WTC11 (cell line): ENCODE data around the gene OR52E5. TPM values are rescaled to one million over a fixed set of nuclear protein-coding genes. Genes with fewer than 3 reads are reported as not detected.

ENCODE experiments used
- ATAC-seq: fragments of 200-7000 bp; cut with Tn5 transposase; 2 replicates; pipeline ENCODE4 v1.10.0; 2021; ENCODE audit warnings: mild to moderate bottlenecking, moderate library complexity
- CTCF ChIA-PET: fragments of 300-600 bp; sonication (Branson Sonifier 250); formaldehyde crosslinking; loops from one replicate; lab custom pipeline; 2021; ENCODE audit warnings: antibody characterized with exemption; lab: Charles Lee
- POLR2A ChIA-PET: fragments of 350-600 bp; sonication (Branson Sonifier 250); formaldehyde crosslinking; loops from one replicate; lab custom pipeline; 2021; ENCODE audit warnings: antibody characterized with exemption; lab: Charles Lee
- DNase-seq: peaks from one replicate; pipeline ENCODE4 v3.0.0; 2021; ENCODE audit warnings: low spot score
- H3K27ac Mint-ChIP-seq: 2 replicates; pipeline ENCODE4 v1.8.0; 2021; ENCODE audit warnings: mixed read lengths
- H3K27me3 Mint-ChIP-seq: 2 replicates; pipeline ENCODE4 v1.8.0; 2021; ENCODE audit warnings: low read depth, mild to moderate bottlenecking, moderate library complexity, mixed read lengths
- H3K36me3 Mint-ChIP-seq: 2 replicates; pipeline ENCODE4 v1.8.0; 2021; ENCODE audit warnings: mixed read lengths
- H3K4me1 Mint-ChIP-seq: 2 replicates; pipeline ENCODE4 v1.8.0; 2022; ENCODE audit warnings: mixed read lengths
- H3K4me3 Mint-ChIP-seq: 2 replicates; pipeline ENCODE4 v1.8.0; 2021; ENCODE audit warnings: mild to moderate bottlenecking, moderate library complexity, mixed read lengths
- H3K9me3 Mint-ChIP-seq: 2 replicates; pipeline ENCODE4 v1.8.0; 2021; ENCODE audit warnings: mixed read lengths
- CREM ChIP-seq: sonication (generic); formaldehyde crosslinking; IDR thresholded peaks from 2 replicates; pipeline ENCODE4 v1.8.1; 2022; ENCODE audit warnings: mild to moderate bottlenecking, missing genetic modification reagents, moderate library complexity
- FOXJ3 ChIP-seq: sonication (generic); formaldehyde crosslinking; IDR thresholded peaks from 2 replicates; pipeline ENCODE4 v1.9.0; 2021; ENCODE audit warnings: missing genetic modification reagents, mild to moderate bottlenecking, borderline replicate concordance
- FOXP1 ChIP-seq: sonication (generic); formaldehyde crosslinking; IDR thresholded peaks from 2 replicates; pipeline ENCODE4 v1.8.0; 2022; ENCODE audit warnings: missing genetic modification reagents, mild to moderate bottlenecking, moderate library complexity, borderline replicate concordance
- GRHL2 ChIP-seq: fragments of 250-450 bp; sonication (Bioruptor Pico); IDR thresholded peaks from 2 replicates; pipeline ENCODE4 v1.8.0; 2022; ENCODE audit warnings: mild to moderate bottlenecking, moderate library complexity; ENCODE audit not compliant: insufficient replicate concordance, severe bottlenecking
- GTF2I ChIP-seq: fragments of 250-450 bp; sonication (Bioruptor Pico); conservative IDR thresholded peaks from 2 replicates; pipeline ENCODE4 v1.4.0; 2021; ENCODE audit warnings: mild to moderate bottlenecking
- HMGA2 ChIP-seq: fragments of 250-450 bp; sonication (Bioruptor Pico); IDR thresholded peaks from 2 replicates; pipeline ENCODE4 v1.4.0; 2021; ENCODE audit warnings: mild to moderate bottlenecking, moderate library complexity
- NFYB ChIP-seq: sonication (generic); formaldehyde crosslinking; conservative IDR thresholded peaks from 2 replicates; pipeline ENCODE4 v1.8.0; 2022; ENCODE audit warnings: low read depth, missing genetic modification reagents
- NR3C1 ChIP-seq: sonication (generic); formaldehyde crosslinking; conservative IDR thresholded peaks from 2 replicates; pipeline ENCODE4 v1.8.1; 2023; ENCODE audit warnings: low read depth, mild to moderate bottlenecking, missing genetic modification reagents
- PRDM15 ChIP-seq: sonication (generic); formaldehyde crosslinking; IDR thresholded peaks from 2 replicates; pipeline ENCODE4 v1.8.0; 2022; ENCODE audit warnings: missing genetic modification reagents
- SOX15 ChIP-seq: fragments of 250-450 bp; sonication (Bioruptor Pico); IDR thresholded peaks from 2 replicates; pipeline ENCODE4 v1.9.0; 2021; ENCODE audit warnings: mild to moderate bottlenecking
- ZNF263 ChIP-seq: sonication (generic); formaldehyde crosslinking; IDR thresholded peaks from 2 replicates; pipeline ENCODE4 v1.8.1; 2022; ENCODE audit warnings: low read depth, mild to moderate bottlenecking, moderate library complexity, missing genetic modification reagents
- ZNF317 ChIP-seq: sonication (generic); formaldehyde crosslinking; IDR thresholded peaks from 2 replicates; pipeline ENCODE4 v1.8.1; 2023; ENCODE audit warnings: low read depth, mild to moderate bottlenecking, moderate library complexity, missing genetic modification reagents, borderline replicate concordance
- ZNF416 ChIP-seq: fragments of 250-450 bp; sonication (Bioruptor Pico); IDR thresholded peaks from 2 replicates; pipeline ENCODE4 v1.9.0; 2021; ENCODE audit warnings: mild to moderate bottlenecking, inconsistent platforms
- ZNF671 ChIP-seq: fragments of 250-450 bp; sonication (Bioruptor Pico); IDR thresholded peaks from 2 replicates; pipeline ENCODE4 v1.8.0; 2021; ENCODE audit warnings: mild to moderate bottlenecking
- total RNA-seq: library from RNA; stranded (reverse); gene quantifications from 3 replicates; pipeline ENCODE4 v1.2.3, GENCODE V29; 2021
- TF ChIP-seq, protein P1 (sequence below): fragments of 250-450 bp; sonication (Bioruptor Pico); conservative IDR thresholded peaks from 2 replicates; pipeline ENCODE4 v1.9.0; 2021; ENCODE audit warnings: mild to moderate bottlenecking
- TF ChIP-seq, protein P2 (sequence below): sonication (generic); formaldehyde crosslinking; IDR thresholded peaks from 2 replicates; pipeline ENCODE4 v1.8.0; 2022; ENCODE audit warnings: mild to moderate bottlenecking, missing genetic modification reagents
- TF ChIP-seq, protein P3 (sequence below): sonication (generic); formaldehyde crosslinking; IDR thresholded peaks from 2 replicates; pipeline ENCODE4 v1.8.1; 2023; ENCODE audit warnings: mild to moderate bottlenecking, missing genetic modification reagents
- TF ChIP-seq, protein P4 (sequence below): fragments of 250-450 bp; sonication (Bioruptor Pico); IDR thresholded peaks from 2 replicates; pipeline ENCODE4 v1.8.0; 2021; ENCODE audit warnings: mild to moderate bottlenecking
- TF ChIP-seq, protein P5 (sequence below): sonication (generic); formaldehyde crosslinking; IDR thresholded peaks from 2 replicates; pipeline ENCODE4 v1.8.1; 2022; ENCODE audit warnings: mild to moderate bottlenecking, missing genetic modification reagents, moderate library complexity, borderline replicate concordance
- TF ChIP-seq, protein P6 (sequence below): sonication (generic); formaldehyde crosslinking; conservative IDR thresholded peaks from 2 replicates; pipeline ENCODE4 v1.8.1; 2023; ENCODE audit warnings: mild to moderate bottlenecking, low read depth, missing genetic modification reagents, moderate library complexity

Gene OR52E5
- total RNA-seq, 1 experiment from 2014 or later, result not detected

DNA sequence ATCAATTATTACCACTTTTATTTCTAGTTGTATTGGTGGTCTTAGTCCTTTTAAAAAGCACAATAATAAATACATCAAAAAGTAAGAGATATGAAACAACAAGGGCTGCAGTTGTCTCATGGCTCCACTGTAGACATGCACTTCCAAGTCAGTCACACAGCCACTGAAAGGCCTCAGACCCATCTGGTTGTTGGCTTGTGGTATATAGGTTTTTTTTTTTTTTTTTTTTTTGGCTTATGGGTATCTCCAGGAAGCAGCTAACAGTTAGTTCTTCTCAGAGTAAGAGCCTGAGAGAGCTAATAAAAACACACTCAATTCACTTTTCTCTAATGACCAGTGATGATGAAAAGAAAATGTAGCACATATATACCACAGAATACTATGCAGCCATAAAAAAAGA, 45.3 kb upstream of the OR52E5 start:
- Mint-ChIP-seq H3K9me3 (peaks cover 4% of the 10 kb centered on the region; the same call in 1 of the 2 replicates), H3K4me1 (no peaks in the 10 kb centered on the region), H3K27ac (no peak overlapping the region), H3K36me3 (no peaks in the 10 kb centered on the region), H3K4me3 (no peak overlapping the region), H3K27me3 (no peaks in the 10 kb centered on the region)
- DNase-seq, result no peak
- no peak for ATAC-seq
- no peak for TF ChIP-seq FOXP1 (CRISPR knock-in tag)
- POLR2A ChIA-PET, result no interaction called here
- CTCF ChIA-PET, result interaction anchor here (0.6 kb wide), 1 partner anchor 11 kb away, joined by 3 read pairs; no protein-coding TSS in a partner anchor

DNA sequence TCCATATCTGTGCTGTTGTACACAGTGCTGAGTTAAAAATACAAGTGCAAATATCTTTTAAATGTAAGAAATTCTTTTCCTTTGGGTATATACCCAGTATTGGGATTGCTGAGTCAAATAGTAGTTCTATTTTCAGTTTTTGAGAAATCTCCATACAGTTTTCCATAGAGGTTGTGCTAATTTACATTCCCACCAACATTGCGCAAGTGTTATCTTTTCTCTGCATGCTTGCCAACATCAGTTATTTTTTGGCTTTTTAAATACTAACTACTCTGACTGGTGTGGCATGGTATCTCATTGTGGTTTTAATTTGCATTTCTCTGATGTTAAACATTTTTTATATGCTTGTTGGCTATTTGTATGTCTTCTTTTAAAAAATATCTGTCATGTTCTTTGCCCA, 42.0 kb upstream of the OR52E5 start:
- TF ChIP-seq FOXJ3 (CRISPR knock-in tag) (no peak), ZNF416 (no peak), SOX15 (CRISPR knock-in tag) (no peak), CREM (no peak), ZNF671 (no peak), NFYB (no peak), ZNF263 (CRISPR knock-in tag) (no peak), GTF2I (no peak), NR3C1 (CRISPR knock-in tag) (no peak), ZNF317 (CRISPR knock-in tag) (no peak)
- TF ChIP-seq, protein P1, sequence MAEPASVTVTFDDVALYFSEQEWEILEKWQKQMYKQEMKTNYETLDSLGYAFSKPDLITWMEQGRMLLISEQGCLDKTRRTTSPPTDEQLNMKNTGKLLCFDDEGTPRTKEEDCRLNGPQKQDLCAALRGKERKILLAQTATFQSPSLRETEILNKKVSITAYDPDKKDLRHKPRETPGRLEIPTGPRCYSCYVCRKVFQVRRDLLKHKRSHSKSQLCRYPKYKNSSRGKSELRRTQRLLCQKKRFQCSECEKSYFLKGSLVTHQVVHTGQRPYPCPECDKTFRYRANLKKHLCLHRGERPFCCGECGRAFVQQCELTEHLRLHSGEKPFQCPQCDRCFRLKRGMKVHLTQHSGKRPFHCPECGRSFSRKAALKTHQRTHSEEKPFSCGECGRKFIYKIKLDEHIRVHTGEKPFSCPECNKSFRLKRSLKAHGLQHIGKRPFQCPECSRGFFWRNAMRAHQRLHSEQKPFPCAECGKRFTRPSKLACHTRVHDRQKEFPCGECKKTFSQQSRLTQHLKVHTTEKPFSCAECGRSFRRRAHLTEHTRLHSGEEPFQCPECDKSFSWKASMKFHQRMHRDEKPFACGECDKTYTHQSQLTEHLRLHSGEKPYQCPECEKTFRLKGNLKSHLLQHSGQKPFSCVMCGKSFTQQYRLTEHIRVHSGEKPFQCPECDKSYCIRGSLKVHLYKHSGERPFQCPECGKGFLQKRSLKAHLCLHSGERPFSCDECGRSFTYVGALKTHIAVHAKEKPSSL (CRISPR knock-in tag), result no peak
- TF ChIP-seq, protein P2, sequence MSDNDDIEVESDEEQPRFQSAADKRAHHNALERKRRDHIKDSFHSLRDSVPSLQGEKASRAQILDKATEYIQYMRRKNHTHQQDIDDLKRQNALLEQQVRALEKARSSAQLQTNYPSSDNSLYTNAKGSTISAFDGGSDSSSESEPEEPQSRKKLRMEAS (CRISPR knock-in tag), result no peak
- TF ChIP-seq, protein P3, sequence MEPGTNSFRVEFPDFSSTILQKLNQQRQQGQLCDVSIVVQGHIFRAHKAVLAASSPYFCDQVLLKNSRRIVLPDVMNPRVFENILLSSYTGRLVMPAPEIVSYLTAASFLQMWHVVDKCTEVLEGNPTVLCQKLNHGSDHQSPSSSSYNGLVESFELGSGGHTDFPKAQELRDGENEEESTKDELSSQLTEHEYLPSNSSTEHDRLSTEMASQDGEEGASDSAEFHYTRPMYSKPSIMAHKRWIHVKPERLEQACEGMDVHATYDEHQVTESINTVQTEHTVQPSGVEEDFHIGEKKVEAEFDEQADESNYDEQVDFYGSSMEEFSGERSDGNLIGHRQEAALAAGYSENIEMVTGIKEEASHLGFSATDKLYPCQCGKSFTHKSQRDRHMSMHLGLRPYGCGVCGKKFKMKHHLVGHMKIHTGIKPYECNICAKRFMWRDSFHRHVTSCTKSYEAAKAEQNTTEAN (CRISPR knock-in tag), result no peak
- TF ChIP-seq, protein P4, sequence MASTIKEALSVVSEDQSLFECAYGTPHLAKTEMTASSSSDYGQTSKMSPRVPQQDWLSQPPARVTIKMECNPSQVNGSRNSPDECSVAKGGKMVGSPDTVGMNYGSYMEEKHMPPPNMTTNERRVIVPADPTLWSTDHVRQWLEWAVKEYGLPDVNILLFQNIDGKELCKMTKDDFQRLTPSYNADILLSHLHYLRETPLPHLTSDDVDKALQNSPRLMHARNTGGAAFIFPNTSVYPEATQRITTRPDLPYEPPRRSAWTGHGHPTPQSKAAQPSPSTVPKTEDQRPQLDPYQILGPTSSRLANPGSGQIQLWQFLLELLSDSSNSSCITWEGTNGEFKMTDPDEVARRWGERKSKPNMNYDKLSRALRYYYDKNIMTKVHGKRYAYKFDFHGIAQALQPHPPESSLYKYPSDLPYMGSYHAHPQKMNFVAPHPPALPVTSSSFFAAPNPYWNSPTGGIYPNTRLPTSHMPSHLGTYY (CRISPR knock-in tag), result no peak
- TF ChIP-seq, protein P5, sequence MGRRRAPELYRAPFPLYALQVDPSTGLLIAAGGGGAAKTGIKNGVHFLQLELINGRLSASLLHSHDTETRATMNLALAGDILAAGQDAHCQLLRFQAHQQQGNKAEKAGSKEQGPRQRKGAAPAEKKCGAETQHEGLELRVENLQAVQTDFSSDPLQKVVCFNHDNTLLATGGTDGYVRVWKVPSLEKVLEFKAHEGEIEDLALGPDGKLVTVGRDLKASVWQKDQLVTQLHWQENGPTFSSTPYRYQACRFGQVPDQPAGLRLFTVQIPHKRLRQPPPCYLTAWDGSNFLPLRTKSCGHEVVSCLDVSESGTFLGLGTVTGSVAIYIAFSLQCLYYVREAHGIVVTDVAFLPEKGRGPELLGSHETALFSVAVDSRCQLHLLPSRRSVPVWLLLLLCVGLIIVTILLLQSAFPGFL (CRISPR knock-in tag), result no peak
- TF ChIP-seq, all 79 proteins: peak for 0
- POLR2A ChIA-PET, result no interaction called here
- no peak for DNase-seq

DNA sequence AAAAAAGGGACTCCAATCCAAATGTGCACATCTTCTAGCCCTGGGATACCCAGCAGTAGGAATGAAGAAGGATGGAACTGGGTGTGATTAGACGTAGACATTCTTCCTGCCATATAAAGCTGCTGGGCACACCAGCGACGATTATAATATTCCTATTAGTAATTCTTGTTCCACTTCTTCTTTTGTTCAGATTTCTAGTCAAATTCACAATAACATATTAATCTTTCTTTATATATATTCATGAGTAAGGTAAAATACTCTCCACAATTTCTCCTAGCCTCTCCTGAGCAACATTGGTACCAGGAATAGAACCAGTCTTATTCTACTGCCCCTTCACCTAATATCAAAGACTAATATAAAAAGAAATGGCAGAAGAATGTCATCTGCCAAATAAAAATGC, 35.4 kb upstream of the OR52E5 start, which contains the start of gene OR52E8:
OR52E8 (minus strand) TSS at position 101 of the 400 bp plus-strand sequence; CDS start at position 101, 0 bp downstream.
- DNase-seq, result no peak
- Mint-ChIP-seq H3K9me3 (peaks cover 14% of the 10 kb centered on the region), H3K27me3 (peaks cover 5% of the 10 kb centered on the region; the same call in 1 of the 2 replicates), H3K4me1 (no peaks in the 10 kb centered on the region), H3K4me3 (no peak within 1 kb of the TSS), H3K27ac (no peak within 1 kb of the TSS), H3K36me3 (no peaks in the 10 kb centered on the region)
- ChIA-PET POLR2A (no interaction called here), CTCF (no interaction called here)
- TF ChIP-seq, protein P6, sequence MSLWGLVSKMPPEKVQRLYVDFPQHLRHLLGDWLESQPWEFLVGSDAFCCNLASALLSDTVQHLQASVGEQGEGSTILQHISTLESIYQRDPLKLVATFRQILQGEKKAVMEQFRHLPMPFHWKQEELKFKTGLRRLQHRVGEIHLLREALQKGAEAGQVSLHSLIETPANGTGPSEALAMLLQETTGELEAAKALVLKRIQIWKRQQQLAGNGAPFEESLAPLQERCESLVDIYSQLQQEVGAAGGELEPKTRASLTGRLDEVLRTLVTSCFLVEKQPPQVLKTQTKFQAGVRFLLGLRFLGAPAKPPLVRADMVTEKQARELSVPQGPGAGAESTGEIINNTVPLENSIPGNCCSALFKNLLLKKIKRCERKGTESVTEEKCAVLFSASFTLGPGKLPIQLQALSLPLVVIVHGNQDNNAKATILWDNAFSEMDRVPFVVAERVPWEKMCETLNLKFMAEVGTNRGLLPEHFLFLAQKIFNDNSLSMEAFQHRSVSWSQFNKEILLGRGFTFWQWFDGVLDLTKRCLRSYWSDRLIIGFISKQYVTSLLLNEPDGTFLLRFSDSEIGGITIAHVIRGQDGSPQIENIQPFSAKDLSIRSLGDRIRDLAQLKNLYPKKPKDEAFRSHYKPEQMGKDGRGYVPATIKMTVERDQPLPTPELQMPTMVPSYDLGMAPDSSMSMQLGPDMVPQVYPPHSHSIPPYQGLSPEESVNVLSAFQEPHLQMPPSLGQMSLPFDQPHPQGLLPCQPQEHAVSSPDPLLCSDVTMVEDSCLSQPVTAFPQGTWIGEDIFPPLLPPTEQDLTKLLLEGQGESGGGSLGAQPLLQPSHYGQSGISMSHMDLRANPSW (CRISPR knock-in tag), result no peak
- no peak for TF ChIP-seq GRHL2 (CRISPR knock-in tag)
- TF ChIP-seq PRDM15, result no peak
- TF ChIP-seq HMGA2, result no peak
- no peak for ATAC-seq

More for the DNA sequence above, 42.0 kb upstream of the OR52E5 start:
- Mint-ChIP-seq H3K36me3 (no peaks in the 10 kb centered on the region), H3K4me1 (no peaks in the 10 kb centered on the region), H3K27ac (no peak overlapping the region), H3K27me3 (peaks cover 2% of the 10 kb centered on the region; the same call in 1 of the 2 replicates), H3K4me3 (no peak overlapping the region), H3K9me3 (peaks cover 16% of the 10 kb centered on the region)
- CTCF ChIA-PET, result no interaction called here
- no peak for ATAC-seq
